Measurements from ENCODE around the gene GNG12.

Gene GNG12

DNA sequence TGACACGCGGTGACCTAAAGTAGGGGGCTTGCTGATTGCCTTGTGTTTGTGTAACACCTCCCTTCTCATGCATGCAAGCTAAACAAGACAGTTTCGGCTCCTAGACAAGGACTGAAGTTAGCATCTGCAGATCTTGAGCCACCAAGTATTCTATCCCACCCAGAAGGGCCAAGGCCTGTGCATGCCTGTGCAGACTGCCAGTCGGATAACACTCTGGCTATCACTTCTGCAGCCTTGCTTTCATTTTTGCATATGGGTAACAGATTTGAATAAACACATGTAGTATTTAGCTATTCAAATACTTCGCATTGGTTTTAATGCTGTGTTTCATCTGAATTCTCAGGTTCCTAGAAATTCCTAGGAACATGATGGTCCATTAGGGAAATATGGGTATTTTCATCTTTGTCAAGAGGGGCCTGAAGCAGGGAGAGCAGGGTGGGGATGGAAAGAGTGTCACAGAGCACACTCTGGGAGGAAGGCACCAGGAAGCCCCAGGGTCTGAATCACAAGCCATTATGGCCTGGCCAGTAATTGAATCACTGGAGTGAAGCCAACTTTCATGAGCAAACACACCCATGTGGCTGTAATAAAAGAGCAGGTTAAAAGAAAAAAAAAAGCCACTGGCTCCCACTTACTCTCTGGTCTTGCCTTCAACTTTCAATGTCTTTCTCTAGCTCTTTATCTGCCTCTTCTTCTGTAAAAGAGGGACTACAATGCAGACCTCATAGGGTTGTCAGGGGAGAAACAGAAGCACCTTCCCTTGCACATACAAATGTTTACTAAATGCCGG lies 120.0 kb downstream of the GNG12 start:
- no peaks in the 10 kb centered on the region for H3K9me2 ChIP-seq (replicated peaks; ENCODE audit: low read depth, low read length)
- no peaks in the 10 kb centered on the region for H4K20me1 ChIP-seq (ENCODE audit: insufficient read depth, low read length, poor library complexity, severe bottlenecking)
- peak overlapping the region; percentile 57 for H3K4me2 ChIP-seq (ENCODE audit: low read depth, low read length, poor library complexity, severe bottlenecking)
- TF ChIP-seq CTCF (conservative IDR thresholded peaks at IDR 0.05; ENCODE audit: low read length) (no peak), EZH2phosphoT487 (IDR thresholded peaks at IDR 0.05; ENCODE audit: borderline replicate concordance) (no peak)
- H3K9ac ChIP-seq (ENCODE audit: low read depth, low read length, poor library complexity, severe bottlenecking) = peak overlapping the region; percentile 29
- H3K27me3 ChIP-seq (ENCODE audit: insufficient read depth, low read length, poor library complexity, severe bottlenecking) = no peaks in the 10 kb centered on the region
- H3K79me2 ChIP-seq (ENCODE audit: insufficient read depth, low read length) = no peaks in the 10 kb centered on the region
- H3K9me3 ChIP-seq (ENCODE audit: insufficient read depth, low read depth, low read length) = no peaks in the 10 kb centered on the region
- H2AFZ ChIP-seq (ENCODE audit: low read length) = peak overlapping the region; percentile 72
- peaks cover 23% of the 10 kb centered on the region for H3K4me1 ChIP-seq (ENCODE audit: insufficient read depth, low read length, poor library complexity, severe bottlenecking)
- no peaks in the 10 kb centered on the region for H3K36me3 ChIP-seq (ENCODE audit: insufficient read depth, low read length)
- H3F3A ChIP-seq (ENCODE audit: low read depth) = no peaks in the 10 kb centered on the region
- H3K4me3 ChIP-seq (ENCODE audit: low read length, poor library complexity, severe bottlenecking) = peak overlapping the region; percentile 30

GRCh38 chr1:67711855-67712212 lies 121.4 kb downstream of the GNG12 start:
- Histone ChIP-seq H3K79me2 (ENCODE audit: insufficient read depth, low read length) (no peaks in the 10 kb centered on the region), H3F3A (ENCODE audit: low read depth) (no peaks in the 10 kb centered on the region), H3K36me3 (ENCODE audit: insufficient read depth, low read length) (no peaks in the 10 kb centered on the region), H3K4me2 (ENCODE audit: low read depth, low read length, poor library complexity, severe bottlenecking) (no peak overlapping the region), H3K9ac (ENCODE audit: low read depth, low read length, poor library complexity, severe bottlenecking) (no peak overlapping the region), H3K4me1 (ENCODE audit: insufficient read depth, low read length, poor library complexity, severe bottlenecking) (peaks cover 23% of the 10 kb centered on the region), H3K27me3 (ENCODE audit: insufficient read depth, low read length, poor library complexity, severe bottlenecking) (no peaks in the 10 kb centered on the region), H3K9me2 (replicated peaks; ENCODE audit: low read depth, low read length) (no peaks in the 10 kb centered on the region), H2AFZ (ENCODE audit: low read length) (peak overlapping the region; percentile 65), H3K9me3 (ENCODE audit: insufficient read depth, low read depth, low read length) (no peaks in the 10 kb centered on the region), H3K4me3 (ENCODE audit: low read length, poor library complexity, severe bottlenecking) (no peak overlapping the region), H4K20me1 (ENCODE audit: insufficient read depth, low read length, poor library complexity, severe bottlenecking) (no peaks in the 10 kb centered on the region)
- no peak for TF ChIP-seq EZH2phosphoT487 (IDR thresholded peaks at IDR 0.05; ENCODE audit: borderline replicate concordance)
- no peak for TF ChIP-seq CTCF (conservative IDR thresholded peaks at IDR 0.05; ENCODE audit: low read length)

- Histone ChIP-seq H3K9me3 (ENCODE audit: insufficient read depth, low read depth, low read length) (no peaks in the 10 kb centered on the region), H3K27me3 (ENCODE audit: insufficient read depth, low read length, poor library complexity, severe bottlenecking) (no peaks in the 10 kb centered on the region), H3K36me3 (ENCODE audit: insufficient read depth, low read length) (no peaks in the 10 kb centered on the region), H3K4me2 (ENCODE audit: low read depth, low read length, poor library complexity, severe bottlenecking) (no peak overlapping the region), H3K9me2 (replicated peaks; ENCODE audit: low read depth, low read length) (no peaks in the 10 kb centered on the region), H3K9ac (ENCODE audit: low read depth, low read length, poor library complexity, severe bottlenecking) (no peak overlapping the region), H3F3A (ENCODE audit: low read depth) (no peaks in the 10 kb centered on the region), H3K79me2 (ENCODE audit: insufficient read depth, low read length) (no peaks in the 10 kb centered on the region), H2AFZ (ENCODE audit: low read length) (peak overlapping the region; percentile 65), H3K4me3 (ENCODE audit: low read length, poor library complexity, severe bottlenecking) (no peak overlapping the region), H3K4me1 (ENCODE audit: insufficient read depth, low read length, poor library complexity, severe bottlenecking) (peaks cover 23% of the 10 kb centered on the region), H4K20me1 (ENCODE audit: insufficient read depth, low read length, poor library complexity, severe bottlenecking) (no peaks in the 10 kb centered on the region)
- TF ChIP-seq CTCF (conservative IDR thresholded peaks at IDR 0.05; ENCODE audit: low read length) (no peak), EZH2phosphoT487 (IDR thresholded peaks at IDR 0.05; ENCODE audit: borderline replicate concordance) (no peak)
Observed at GRCh38 chr1:67711158-67711854, 122.0 kb downstream of the GNG12 start.
